T-helper 2 cell treated with Interferon-gamma antibody and Interleukin-4, amounts not matched to agents 100 ng/mL and 5 ng/mL, for 36 hours (primary cell): ENCODE results near the gene MAN2C1. TPM values are rescaled to one million over a fixed set of nuclear protein-coding genes. Genes with fewer than 3 reads are reported as not detected.
"Not testable (repeated sequence)": the region's sequence is repeated elsewhere in the genome, so short reads cannot be mapped to it uniquely, and the experiment has no call there.

Source experiments
- intact Hi-C: fragments of 100-400 bp; cut with micrococcal nuclease; formaldehyde crosslinking; loops from one replicate; pipeline ENCODE4 v1.15.1; 2023
- total RNA-seq: library from RNA; stranded (reverse); gene quantifications from 2 replicates; pipeline ENCODE4 v1.2.3, GENCODE V29; 2022

MAN2C1 gene
- total RNA-seq, 1 donor from 2014 or later, result 196 TPM

DNA sequence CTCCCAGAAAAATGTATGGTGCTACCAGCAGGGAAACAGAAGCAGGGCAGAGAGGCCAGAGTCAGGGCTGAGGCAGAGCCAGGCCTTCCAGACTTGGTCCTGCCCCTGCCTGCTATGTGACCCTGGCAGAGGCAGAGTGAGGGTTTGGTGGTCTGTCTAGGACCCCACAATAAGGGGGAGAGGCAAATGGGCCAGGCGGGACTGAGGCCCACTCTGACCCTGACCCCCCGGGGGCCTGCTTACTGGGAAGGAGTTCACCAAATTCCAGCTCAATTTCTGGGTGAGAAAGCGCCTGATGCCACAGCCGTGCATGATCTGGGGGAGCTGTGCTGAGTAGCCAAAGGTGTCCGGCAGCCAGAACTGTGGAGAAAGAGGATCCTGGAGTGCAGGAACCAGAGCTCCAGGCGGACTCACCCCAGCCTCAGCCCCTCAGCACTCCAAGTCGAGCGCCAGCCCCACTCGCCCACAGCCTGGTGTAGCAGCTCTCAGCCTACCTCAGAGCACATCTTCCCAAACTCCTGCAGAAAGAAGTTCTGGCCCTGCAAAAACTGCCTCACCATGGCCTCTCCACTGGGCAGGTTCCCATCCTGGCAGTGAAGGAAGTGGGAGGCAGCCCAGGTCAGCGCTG is 6.9 kb downstream of the MAN2C1 start:
- intact Hi-C loops, result no loop called here

DNA sequence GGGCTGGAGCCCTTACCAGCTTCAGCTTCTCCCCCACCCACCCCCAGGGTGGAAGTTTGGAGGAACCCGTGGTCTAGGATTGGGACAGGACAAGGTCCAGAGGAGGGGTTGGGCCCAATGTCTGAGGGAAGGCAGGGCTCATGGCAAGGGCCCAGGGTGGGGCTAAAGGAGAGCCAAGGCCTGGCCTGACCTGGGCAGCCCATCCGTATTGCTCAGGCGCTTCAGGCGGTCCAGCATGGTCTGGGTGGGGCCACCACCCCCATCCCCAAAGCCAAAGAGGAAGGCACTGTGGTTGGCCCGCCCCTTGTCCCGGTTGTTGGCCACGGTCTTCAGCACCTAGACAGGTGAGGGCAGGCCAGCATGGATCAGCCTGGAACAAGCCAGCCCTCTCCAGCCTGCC is 7.6 kb downstream of the MAN2C1 start:
- intact Hi-C loops, result no loop called here

DNA sequence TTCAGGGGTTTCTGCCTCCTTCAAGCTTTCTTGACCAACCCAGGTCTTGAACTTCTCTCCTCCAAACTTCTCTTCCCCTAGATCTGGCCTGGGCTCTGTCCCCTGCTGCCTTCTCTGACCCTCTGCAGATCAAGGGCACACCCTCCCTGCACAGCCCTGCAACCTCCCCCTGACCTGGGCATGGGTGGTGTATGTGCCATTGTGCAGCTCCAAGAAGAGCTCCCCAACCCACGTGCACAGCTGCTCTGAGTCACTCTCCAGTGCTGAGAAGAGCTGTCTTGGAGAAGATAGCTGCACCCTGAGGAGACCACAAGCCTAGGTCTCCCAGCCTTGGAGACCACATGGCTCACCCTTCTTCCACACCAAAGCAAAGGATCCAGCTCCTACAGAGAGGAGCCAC is 8.0 kb downstream of the MAN2C1 start:
- intact Hi-C loops, result no loop called here

DNA sequence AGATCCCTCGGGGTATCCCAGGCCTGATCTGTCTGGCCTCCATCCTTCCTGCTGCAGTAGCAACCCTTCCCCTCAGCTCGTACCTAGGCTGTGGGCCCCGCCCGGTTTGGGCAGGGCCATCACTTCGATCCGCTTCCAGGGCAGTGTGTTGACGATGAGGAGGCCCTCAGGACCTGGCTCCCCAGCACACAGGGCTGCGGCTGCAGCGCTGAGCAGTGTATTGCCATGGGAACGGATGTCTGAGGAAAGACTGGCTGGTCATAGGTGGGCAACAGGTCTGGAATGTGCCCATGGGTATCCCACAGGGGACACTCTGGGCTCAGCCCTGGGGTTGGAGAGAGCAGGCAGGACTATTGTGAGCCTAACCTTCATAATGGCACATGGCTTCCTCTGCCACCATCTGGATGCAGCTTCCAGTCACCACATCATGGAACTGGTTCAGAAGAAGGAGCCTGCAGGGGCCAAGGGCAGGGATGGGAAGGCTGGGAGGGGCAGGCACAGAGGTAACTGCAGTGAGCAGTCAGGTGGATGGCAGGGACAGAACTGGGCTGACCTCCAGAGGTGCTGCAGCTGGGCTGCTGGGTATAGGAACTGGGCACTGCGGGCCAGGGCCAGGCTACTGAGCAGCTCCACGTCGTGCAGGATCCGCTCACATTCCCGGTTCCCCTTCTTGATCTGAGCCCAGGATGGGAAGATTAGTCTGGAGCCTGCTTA is 8.7 kb downstream of the MAN2C1 start:
- intact Hi-C loops, result no loop called here

DNA sequence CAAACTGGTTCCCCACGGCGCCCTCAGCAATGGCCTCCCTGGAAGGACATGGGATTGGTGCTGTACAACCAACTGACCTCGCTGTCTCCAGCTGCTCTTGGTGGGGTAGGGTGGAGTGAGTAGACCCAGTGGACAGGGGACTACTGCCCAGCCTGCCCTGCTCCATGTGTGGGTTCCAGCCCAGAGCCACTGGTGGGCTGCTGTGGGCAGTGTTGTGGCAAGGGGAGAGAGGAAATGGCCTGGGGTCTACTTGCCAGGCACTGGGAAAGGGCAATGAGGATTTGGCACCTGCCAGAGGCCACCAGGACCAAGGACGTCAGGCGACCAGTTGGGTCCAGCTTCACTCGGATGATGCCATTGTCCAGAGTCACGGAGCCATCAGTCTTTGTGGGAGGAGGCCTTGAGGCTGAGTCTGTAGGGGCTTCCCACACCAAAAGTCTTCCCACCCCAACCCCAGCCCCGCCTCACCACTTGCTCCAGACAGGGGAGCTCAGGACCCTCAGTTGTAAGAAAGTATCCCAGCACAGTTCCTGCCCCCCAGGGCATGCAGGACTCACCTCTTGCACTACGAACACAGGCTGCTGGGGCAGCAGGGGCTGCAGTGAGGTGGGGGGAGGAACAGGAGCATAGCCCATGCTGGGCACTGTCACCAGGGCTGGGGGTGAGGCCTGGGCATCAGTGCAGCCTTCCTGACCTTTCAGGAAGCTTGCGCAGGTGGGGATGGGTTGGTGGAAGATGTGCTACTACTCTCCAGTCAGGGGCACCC is 9.5 kb downstream of the MAN2C1 start:
- intact Hi-C loops, result no loop called here

DNA sequence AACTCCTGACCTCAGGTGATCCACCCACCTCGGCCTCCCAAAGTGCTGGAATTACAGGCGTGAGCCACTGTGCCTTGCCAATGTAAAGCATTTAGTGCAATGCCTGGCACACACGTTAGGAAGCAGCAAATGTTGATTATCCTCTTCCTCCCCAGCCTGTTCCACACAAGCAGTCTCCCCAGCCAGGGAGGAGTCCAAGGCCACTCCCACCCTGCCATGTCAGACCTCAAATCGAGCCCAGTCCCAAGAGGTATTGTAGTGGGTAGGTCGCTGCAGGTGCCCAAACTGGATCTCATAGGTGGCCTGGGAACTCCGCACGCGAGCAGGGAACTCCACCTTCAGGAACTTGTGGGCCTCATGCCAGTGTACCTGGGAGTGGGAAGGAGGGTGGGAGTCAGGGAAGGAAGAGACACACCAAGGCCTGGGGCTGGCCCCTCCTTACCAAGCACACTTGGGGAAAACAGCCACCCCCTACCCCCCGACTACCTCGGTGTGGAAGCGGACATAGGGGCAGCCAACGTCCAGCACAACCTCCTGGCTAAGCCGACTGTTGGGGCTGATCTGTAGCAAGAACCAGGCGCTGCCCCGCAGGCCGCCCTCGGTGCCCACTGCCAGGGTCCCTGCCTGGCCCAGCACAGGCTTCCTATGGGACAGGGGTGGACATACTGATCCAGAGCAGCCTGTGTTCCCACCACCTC is 10.3 kb downstream of the MAN2C1 start:
- intact Hi-C loops, result no loop called here

DNA sequence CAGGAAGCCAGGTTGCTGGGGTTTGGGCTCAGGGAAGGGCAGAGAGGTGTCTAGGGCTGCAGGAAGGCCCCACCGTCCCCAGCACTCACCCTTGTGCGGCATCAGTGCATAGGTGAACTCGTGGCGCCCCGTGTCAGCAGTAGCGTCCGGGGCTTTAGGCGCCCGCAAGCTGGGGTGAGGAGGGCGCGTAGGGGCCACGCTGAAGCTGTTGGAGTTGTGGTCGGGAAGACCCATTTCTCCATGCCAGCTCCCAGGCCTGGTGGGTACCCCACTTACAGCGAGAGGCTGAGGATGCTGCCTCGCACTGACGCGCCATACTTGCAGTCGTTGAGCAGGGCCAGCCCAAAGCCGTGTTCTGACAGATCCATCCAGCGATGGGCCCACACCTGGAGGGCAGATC is 11.9 kb downstream of the MAN2C1 start:
- intact Hi-C loops, result no loop called here

DNA sequence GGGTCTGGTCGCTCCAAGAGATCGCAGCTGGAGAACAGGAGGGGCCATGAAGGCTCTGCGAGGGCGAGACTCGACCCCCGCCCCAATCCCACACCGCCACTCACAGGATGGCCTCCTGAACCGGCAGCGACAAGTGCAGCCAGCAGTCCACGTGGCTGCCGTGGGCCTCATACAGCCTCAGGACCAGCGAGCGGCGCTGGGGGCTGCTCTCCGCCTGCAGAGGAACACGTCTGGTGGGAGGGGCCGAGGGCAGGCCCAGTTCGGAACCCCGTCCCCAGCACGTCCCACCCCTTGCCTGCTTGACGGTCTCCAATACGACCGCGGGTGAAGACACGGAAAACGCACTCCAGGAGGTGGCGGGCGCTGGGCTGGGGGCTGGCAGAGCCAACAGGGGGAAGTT is 12.4 kb downstream of the MAN2C1 start:
- intact Hi-C loops, result no loop called here

DNA sequence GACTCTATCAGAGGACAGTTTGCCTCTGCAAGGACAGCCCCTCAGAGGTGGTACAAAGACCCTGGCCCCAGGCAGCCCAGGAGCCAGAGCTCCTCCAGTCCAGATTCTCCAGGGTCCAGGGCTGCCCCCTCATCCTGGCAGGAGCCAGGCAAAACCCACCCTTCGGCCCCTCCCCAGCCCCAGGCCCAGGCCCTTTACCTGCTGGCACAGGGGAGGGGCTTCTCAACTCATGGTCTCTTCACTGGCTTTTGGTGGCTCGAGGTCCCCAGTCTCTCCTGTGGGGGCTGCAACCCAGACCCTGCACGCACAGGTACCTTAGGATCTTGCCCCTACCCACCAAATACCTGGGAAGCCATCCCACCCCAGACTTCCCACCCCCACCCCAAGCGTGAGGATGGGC is 13.0 kb downstream of the MAN2C1 start:
- intact Hi-C loops, result no loop called here

DNA sequence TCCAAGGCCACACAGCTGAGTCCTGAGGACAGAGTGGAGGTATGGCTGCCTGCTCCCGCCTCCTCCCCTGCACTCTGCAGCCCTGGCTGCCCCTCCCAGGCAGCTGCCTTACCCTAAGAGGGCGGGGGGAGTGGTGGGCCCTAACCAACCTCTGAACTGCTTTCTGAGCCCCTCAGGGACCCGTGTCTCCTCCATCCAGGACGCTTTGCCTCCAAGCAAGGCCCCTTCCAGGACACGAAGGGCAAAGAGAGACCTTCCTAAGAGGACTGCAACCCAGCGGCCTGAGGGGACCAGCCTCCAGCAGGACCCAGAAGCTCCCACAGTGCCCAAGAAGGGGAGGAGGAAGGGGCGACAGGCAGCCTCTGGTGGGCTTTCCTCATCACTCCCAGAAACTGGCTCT is 14.0 kb downstream of the MAN2C1 start:
- intact Hi-C loops, result no loop called here

DNA sequence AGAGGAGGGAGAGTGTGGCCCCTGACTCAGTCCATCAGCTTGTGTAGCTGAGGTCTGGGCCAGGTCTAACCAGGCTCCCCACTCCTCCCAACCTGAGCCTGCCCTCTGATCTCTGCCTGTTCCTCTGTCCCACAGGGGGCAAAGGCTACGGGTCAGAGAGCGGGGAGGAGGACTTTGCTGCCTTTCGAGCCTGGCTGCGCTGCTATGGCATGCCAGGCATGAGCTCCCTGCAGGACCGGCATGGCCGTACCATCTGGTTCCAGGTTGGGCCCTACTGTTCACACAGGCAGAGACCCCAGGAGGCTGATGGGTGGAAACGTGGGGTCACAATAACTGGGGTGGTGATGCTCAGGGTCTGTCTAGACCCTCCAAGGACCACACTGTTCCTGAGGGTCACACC is 14.8 kb downstream of the MAN2C1 start:
- intact Hi-C loops, result no loop called here

DNA sequence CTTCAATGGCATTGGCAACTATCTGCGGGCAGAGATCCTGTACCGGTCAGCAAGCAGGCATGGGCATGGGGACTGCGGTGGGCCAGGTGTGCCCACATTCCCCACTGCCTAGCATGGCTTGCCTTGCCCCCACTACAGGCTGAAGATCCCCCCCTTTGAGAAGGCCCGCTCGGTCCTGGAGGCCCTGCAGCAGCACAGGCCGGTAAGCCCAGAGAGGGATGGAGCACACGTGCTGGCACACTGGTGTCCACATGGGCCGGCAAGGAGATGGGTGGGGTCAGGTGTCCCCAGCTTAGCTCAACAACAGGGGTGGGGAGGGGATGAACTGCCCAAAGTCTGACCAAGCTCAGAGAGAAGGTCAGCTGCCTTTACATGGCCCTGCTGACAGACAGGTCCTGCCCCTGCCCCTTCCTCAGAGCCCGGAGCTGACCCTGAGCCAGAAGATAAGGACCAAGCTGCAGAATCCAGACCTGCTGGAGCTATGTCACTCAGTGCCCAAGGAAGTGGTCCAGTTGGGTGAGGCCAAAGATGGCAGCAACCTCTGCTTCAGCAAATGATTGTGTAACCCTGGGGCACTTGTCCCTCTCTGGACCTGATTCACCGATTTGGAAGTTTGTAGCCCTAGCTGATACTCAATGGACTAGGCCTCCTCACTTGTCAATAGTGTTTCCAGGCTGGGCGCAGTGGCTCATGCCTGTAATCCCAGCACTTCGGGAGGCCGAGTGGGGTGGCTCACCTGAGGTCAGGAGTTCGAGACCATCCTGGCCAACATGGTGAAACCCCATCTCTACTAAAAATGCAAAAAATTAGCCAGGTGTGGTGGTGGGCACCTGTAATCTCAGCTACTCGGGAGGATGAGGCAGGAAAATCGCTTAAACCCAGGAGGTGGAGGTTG is 16.0 kb downstream of the MAN2C1 start:
- intact Hi-C loops, result no loop called here

DNA sequence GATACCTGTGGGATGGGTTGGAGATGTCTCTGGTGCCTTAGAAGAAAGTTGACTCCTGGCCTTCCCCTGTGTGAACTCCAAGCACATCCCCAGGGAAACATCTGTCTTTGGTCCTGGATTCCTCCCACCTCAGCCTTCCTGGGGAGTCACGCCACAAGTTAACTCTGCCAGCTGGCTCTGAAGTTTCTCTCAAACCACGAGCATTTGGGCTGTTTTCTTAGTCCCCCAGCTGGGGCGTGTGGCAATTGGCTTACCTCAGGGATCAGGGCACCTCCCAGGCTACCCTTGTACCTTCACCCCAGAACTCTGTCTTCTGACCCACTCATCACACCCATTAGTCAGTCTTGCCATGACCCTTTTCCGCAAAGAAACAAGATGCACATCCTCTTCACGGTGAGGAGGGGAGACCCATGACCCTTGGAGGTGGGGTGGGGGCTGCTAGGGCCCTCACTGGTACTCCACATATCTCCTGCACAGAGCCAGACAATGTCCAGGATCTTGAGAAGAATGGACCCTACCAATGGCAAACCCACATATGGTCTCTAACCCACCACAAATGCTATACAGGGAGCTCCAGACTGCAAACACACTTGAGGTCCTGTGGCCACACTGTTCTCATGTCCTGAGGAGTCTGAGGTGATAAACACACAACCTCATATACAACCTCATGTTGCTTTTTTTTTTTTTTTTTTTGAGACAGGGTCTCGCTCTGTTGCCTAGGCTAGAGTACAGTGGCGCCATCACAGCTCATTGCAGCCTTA is 17.6 kb downstream of the MAN2C1 start:
- intact Hi-C loops, result no loop called here

DNA sequence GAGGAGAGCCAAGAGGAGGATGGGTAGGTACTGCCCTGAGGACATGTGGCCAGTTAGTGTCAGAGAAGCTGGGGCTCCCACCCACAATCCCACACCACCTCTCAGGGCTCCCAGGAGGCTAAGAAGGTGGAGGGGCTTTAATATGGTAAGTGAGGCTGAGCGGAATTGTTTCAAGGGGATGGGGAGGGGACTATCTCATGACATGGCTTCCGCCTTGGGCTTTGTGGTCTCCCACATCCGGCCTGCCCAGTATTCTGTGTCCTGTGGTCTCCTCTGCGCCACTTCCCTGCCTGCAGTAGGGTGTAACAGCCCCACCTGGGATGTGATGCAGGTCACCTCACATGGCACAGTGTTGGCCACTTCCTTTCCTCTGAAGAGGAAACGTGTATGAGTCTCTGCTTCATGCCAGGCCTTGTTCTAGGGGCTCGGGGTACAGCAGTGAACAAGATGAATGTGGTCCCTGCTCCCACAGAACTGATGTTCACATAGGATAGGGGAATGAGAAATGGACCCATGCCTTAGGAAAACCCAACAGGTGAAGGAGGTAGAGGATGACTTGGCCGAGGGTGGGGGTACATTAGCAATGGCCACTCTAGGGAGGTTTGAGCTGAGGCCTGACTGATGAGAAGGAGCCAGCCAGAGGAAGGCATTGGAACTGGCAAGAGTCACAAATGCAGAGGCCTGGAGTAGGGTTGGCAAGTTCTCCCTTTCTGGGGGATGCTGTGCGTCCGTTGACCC is 18.4 kb downstream of the MAN2C1 start:
- intact Hi-C loops, result no loop called here

DNA sequence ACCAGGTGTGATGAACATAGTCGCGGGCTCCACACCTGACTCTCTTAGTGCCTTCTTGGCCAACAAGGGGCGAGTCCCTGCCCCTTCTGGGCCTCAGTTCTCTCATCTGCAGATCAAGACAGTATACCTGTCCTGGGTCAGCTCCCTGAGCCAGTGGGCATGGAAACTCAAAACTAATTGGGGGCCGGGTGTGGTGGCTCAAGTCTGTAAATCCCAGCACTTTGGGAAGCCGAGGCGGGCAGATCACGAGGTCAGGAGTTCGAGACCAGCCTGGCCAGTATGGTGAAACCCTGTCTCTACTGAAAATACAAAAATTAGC is 19.1 kb downstream of the MAN2C1 start:
- intact Hi-C loops, result not testable (repeated sequence)

DNA sequence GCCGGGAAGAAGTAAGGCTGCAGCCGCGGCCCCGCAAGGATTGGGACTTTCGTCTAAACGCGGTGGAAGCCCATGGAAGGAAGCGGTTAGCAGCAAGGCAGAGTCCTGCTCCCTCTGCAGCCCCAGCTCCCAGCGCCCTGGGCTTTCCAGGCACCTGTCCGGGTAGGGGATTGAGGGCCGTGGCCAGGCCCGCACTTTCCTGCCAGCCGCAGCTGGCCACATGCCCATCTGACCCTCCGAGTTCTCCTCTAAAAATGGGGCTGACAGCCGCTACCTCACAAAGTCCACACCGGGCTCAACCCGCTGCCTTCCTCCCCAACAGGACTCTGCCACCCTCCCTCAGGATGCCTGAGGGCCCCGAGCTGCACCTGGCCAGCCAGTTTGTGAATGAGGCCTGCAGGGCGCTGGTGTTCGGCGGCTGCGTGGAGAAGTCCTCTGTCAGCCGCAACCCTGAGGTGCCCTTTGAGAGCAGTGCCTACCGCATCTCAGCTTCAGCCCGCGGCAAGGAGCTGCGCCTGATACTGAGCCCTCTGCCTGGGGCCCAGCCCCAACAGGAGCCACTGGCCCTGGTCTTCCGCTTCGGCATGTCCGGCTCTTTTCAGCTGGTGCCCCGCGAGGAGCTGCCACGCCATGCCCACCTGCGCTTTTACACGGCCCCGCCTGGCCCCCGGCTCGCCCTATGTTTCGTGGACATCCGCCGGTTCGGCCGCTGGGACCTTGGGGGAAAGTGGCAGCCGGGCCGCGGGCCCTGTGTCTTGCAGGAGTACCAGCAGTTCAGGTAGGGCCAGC is 19.7 kb downstream of the MAN2C1 start:
- intact Hi-C loops, result no loop called here

DNA sequence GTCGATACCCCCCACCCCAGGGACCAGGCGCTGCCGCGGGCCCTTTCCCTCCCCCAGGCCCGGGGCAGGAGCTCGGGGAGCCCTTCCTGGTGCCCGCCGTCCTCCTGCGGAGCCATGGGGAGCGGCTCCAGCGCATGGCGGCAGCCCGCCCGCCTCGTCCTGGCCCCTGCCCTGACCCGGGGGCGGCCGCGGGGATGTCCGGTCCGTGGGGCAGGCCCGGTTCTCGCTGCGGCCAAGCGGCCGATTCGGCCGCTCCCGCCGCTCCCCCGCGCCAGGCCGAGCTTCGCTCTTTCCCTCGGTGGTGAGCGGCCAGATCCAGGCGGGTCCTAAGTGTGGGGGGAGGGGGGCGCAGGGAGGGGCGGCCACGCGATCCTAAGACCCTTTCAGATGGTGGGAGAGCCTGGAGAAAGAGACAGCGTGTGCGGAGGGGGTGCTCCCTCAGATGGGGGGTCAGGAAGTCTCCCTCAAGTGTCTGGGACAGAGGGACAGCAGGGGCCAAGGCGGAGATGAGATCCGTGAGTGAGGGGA is 20.3 kb downstream of the MAN2C1 start:
- intact Hi-C loops, result no loop called here

DNA sequence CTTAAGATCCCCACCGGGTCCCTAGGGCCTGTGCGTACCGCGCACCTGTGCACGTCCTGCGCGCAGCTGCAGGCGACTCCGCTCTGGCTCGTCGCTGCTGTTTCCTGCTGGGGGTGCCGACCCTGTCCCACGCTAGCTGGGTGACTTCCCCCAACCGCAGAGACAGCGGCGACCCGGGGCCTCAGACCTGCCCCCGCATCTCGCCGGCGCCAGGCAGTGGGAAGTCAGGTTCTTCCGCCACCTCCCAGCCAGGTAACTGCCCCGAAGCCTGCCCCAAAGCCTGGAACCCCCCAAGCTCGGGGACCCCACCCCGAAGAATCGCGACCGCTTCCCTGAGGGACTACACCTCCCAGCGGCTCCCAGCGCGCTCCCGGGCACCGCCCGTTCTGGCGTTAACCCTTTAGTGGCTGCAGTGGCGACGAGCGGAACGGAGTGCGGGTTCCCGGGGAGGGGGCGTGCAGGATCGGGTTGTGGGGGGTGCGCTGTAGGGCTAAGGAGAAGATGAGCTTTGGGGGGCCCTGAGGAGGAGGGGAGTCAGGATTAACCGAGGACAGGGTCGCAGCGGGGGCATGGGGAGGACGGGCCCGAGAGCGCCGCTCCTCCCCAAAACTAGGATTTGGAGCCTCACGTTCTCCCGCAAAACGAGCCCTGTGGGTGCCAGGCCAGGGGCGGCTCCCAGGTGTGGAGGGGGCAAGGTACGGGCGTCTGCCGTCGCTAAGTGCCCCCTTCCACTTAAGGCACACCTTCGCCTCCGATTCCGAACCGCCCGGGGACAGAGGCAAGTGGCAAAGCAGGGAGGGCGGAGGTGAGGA is 21.0 kb downstream of the MAN2C1 start:
- intact Hi-C loops, result no loop called here
